Stimulated activated CD8-positive, alpha-beta memory T cell treated with anti-CD3 and anti-CD28 coated beads, Interleukin-7, amount 100 ng/mL, for 4 hours (primary cell): ENCODE measurements around the gene FAM200A.
A peak's percentile ranks its signal among the peaks of the same experiment; 100 is the strongest.
"Not testable (repeated sequence)": the region's sequence is repeated elsewhere in the genome, so short reads cannot be mapped to it uniquely, and the experiment has no call there.

ENCODE experiments used
- DNase-seq, 2 donors: peaks; one replicate each; pipeline ENCODE4 v3.0.0-alpha.2; 2020; ENCODE audit warnings: low read depth in 2 of 2

The FAM200A gene

DNA sequence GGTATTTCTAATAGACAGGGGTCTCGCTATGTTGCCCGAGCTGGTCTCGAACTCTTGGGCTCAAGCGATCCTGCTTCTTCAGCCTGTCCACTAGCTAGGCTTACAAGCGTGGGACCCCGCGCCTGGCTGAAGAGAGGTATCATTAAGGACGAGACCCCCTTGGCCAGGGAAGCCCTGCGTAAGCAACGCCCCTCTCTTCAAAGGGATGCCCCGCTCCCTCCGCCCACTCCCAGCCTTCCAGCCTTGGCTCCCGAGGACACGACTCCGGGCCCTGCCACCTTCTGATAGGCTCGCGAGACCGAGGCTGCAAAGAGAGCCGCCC lies 47.7 kb downstream of the FAM200A start:
- no peak for DNase-seq

DNA sequence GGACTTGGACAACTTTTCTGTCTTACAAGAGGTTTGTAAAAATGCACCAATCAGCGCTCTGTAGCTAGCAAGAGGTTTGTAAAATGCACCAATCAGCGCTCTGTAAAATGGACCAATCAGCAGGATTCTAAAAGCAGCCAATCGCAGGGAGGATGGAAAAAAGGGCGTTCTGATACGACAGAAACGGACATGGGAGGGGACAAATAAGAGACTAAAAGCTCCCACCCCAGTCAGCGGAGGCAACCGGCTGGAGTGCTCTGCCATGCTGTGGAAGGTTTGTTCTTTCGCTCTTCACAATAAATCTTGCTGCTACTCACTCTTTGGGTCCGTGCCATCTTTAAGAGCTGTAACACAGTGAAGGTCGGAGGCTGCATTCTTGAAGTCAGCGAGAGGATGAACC lies 50.7 kb downstream of the FAM200A start:
- DNase-seq: not testable (repeated sequence)

DNA sequence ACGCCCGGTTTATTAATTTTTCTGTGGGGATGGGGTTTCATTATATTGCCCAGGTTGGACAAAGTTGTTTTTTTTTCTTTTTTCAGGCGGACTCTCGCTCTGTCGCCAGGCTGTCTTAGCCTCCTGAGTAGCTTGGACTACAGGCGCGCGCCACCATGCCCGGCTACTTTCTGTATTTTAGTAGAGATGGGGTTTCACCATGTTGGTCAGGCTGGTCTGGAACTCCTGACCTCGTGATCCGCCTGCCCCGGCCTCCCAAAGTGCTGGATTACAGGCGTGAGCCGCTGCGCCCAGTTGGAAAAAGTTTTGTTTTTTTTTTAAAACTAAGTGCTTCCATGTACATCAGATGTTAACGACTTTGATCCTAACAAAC lies 51.3 kb downstream of the FAM200A start:
- DNase-seq: no peak

DNA sequence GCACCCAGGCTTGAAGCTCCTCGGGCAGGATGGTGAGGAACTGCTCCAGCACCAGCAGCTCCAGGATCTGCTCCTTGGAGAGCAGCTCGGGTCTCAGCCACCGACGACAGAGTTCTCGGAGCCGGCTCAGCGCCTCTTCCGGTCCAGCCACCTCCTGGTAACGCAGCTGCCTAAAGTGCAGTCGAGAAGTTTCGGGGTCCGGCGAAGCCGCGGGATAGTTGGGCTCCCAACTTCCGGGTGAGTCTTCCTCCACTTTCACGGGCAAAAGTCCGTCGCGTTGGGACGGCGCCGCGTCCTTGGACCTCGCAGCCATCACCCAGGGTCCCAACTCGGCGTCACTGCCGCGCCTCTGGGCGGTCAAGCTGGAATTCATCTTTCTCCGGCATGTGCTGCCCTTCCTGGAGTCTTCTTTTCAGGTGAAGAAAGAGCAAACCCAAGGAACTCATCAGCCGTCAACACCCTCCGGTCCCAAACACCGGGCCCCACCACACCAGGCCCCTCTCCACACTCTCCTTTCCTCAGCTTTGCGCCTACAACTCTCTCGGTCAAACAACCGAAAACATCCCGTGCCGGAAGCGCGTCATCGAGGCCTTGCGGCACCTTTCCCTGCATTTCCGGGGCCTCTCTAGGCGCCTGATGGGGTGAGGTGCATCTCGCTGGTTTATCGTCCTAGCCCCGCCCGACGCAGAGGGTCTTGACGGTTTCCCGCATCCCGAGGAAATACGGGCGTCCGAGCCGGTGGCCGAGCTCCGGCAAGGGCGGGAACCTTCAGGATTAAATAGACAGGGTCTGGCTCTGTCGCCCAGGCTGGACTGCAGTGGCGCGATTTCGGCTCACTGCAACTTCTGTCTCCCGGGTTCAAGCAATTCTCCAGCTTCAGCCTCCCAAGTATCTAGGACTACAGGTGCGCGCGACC lies 51.9 kb downstream of the FAM200A start, which contains the start of gene ZNF394:
TSS of gene ZNF394 (minus strand) at position 561 of the 916 bp plus-strand sequence. CDS start at position 373, 188 bp downstream.
- peak; percentile 80 to 83 for DNase-seq

DNA sequence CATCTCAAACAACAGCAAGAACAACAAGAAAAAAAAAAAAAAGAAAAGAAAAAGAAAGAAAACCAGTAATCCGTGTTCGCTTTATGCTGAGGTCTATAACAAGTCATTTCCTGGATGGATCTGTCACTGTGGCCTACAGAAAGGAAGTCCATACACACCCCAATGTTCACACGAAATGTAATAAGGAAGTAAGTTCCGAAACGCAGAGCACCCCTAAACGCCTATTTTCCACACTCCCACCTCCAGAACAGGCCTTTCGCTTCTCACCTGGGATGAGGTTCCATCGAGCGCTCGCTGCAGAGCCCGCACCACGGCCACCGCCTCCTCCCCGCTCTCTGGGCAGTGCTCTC lies 52.6 kb downstream of the FAM200A start:
- DNase-seq: no peak

DNA sequence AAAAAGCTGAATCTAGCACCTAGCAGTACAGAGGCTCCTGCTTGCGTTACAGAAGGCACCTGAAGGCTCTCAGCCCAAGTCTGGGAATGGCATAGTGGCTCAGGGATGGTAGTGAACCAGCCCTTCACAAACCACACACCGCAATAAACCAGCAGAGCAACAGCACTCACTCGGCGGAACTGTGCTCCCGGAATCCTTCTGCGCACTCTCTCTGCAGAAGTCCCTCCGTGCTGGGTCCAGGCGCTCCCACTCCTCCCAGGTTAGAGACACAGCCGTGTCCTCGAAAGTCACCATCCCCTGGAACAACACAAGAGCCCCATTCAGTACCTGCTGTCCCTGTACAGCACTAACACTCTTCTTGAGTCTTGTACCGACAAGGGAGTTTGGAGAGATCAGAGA lies 53.4 kb downstream of the FAM200A start:
- no peak for DNase-seq

DNA sequence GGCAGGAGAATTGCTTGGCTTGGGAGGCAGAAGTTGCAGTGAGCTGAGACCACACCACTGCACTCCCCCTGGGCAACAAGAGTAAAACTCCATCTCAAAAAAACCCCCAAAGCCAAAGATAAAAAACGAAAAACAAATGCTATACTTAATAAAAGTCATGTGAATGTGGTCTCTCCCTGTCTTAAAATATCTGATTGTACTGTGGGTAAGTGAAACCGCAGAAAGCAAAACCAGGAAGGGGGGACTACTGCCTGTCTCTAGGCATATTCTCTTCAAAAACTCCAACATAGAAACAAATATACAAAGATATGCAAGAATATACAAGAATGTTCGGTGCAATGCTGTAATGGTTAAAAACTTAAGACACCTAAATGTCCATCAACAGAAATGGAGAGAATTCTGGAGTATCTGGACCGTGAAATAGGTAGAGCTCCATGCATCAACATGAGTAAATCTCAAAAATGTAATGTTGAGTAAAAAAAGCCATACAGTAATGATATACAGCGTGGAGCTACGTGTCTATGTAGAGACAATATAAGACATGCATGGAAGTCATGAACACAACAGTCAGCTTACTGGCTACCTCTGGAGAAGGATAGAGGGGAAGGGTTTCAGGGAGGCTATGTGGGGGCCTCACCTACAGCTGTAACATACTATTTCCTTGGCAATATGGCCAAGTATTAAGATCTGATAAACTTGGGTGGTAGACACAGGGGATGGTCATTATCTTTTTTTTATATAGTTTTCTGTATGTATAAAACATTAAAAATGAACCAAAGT lies 54.0 kb downstream of the FAM200A start:
- DNase-seq: no peak
